ENCODE measurements around the gene PYCARD. TPM values are rescaled to one million over a fixed set of nuclear protein-coding genes. Genes with fewer than 3 reads are reported as not detected.

PYCARD gene
- total and polyA plus RNA-seq, 2 experiments from 2014 or later, result 53.1 to 54.0 TPM

DNA sequence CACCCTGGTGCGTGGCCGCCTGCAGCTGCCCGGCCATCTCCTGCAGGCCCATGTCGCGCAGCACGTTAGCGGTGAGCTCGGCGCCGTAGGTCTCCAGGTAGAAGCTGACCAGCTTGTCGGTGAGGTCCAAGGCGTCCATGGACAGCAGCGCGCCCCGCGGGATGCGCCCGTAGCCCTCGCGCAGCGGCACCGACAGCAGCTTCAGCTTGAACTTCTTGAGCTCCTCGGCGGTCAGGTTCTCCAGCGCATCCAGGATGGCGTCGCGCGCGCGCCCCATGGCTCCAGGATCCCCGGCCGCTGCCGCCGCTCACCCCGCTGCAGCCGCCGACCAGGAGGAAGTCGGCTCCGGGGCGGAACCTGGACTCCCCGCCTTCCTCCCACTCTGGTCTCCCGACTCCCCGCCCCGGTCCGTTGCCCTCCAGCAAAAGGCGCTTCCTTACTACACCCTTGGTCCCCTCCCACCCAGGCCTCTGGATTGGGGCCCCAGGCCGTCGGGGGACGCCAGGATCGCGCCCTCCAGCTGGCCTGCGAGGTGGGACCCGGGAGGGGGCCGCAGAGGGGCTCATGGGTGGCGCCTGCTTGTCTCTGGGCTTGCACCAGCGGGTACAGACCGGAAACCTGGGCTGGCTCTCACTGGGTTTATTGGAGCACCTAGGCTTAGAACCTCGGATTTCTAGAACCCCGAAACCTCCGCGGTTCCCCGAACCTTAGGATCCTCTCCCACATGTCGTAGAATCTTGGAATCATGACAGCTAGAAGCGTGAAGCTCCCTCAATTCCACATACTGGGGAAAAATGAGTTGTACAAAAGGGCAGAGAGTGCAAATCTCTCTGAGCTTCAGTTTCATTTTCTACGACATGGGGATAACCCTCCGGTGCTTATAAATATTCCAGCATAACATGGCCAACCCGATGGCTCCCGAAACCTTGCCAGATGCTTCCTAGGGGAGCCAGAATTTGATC lies at the start of gene PYCARD (continued):
- TF ChIP-seq, protein P1, sequence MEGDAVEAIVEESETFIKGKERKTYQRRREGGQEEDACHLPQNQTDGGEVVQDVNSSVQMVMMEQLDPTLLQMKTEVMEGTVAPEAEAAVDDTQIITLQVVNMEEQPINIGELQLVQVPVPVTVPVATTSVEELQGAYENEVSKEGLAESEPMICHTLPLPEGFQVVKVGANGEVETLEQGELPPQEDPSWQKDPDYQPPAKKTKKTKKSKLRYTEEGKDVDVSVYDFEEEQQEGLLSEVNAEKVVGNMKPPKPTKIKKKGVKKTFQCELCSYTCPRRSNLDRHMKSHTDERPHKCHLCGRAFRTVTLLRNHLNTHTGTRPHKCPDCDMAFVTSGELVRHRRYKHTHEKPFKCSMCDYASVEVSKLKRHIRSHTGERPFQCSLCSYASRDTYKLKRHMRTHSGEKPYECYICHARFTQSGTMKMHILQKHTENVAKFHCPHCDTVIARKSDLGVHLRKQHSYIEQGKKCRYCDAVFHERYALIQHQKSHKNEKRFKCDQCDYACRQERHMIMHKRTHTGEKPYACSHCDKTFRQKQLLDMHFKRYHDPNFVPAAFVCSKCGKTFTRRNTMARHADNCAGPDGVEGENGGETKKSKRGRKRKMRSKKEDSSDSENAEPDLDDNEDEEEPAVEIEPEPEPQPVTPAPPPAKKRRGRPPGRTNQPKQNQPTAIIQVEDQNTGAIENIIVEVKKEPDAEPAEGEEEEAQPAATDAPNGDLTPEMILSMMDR (conservative IDR thresholded peaks at IDR 0.05; ENCODE audit: low read depth in 2 of 2), result no peak

GRCh38 chr16:31251435-31251834 lies 48.9 kb upstream of the PYCARD start:
- Mint-ChIP-seq H3K27me3 (ENCODE audit: insufficient read depth, low read depth, poor library complexity) (peaks cover 9% of the 10 kb centered on the region), H3K27ac (no peak overlapping the region), H3K4me1 (peaks cover 7% of the 10 kb centered on the region; the same call in 2 of the 3 replicates), H3K9me3 (no peaks in the 10 kb centered on the region; the same call in 2 of the 3 replicates), H3K36me3 (ENCODE audit: low read depth) (no peaks in the 10 kb centered on the region), H3K4me3 (no peak overlapping the region)
- Histone ChIP-seq H3K27ac (ENCODE audit: low read depth) (no peak overlapping the region), H4K20me1 (replicated peaks; ENCODE audit: insufficient read depth) (no peaks in the 10 kb centered on the region), H3K36me3 (ENCODE audit: insufficient read depth) (no peaks in the 10 kb centered on the region), H2AFZ (no peak overlapping the region), H3K4me2 (no peak overlapping the region), H3K4me3 (no peak overlapping the region), H3K9me2 (ENCODE audit: insufficient read depth) (no peaks in the 10 kb centered on the region), H3K79me2 (replicated peaks; ENCODE audit: insufficient read depth) (no peaks in the 10 kb centered on the region), H3K4me1 (ENCODE audit: insufficient read depth) (peaks cover 6% of the 10 kb centered on the region), H3K27me3 (ENCODE audit: insufficient read depth) (no peaks in the 10 kb centered on the region), H3F3A (replicated peaks; ENCODE audit: low read depth) (no peaks in the 10 kb centered on the region; the same call in 1 of the 2 replicates)
- no peak for DNase-seq (ENCODE audit: low spot score)
- ATAC-seq, result no peak
- TF ChIP-seq ETS1 (IDR thresholded peaks at IDR 0.05) (no peak), NANOG (IDR thresholded peaks at IDR 0.05; ENCODE audit: borderline replicate concordance) (no peak), ZNF331 (CRISPR knock-in tag; IDR thresholded peaks at IDR 0.05; ENCODE audit: low read depth) (no peak), CREB1 (CRISPR knock-in tag; IDR thresholded peaks at IDR 0.05; ENCODE audit: low read depth) (no peak)
- TF ChIP-seq, protein P2, sequence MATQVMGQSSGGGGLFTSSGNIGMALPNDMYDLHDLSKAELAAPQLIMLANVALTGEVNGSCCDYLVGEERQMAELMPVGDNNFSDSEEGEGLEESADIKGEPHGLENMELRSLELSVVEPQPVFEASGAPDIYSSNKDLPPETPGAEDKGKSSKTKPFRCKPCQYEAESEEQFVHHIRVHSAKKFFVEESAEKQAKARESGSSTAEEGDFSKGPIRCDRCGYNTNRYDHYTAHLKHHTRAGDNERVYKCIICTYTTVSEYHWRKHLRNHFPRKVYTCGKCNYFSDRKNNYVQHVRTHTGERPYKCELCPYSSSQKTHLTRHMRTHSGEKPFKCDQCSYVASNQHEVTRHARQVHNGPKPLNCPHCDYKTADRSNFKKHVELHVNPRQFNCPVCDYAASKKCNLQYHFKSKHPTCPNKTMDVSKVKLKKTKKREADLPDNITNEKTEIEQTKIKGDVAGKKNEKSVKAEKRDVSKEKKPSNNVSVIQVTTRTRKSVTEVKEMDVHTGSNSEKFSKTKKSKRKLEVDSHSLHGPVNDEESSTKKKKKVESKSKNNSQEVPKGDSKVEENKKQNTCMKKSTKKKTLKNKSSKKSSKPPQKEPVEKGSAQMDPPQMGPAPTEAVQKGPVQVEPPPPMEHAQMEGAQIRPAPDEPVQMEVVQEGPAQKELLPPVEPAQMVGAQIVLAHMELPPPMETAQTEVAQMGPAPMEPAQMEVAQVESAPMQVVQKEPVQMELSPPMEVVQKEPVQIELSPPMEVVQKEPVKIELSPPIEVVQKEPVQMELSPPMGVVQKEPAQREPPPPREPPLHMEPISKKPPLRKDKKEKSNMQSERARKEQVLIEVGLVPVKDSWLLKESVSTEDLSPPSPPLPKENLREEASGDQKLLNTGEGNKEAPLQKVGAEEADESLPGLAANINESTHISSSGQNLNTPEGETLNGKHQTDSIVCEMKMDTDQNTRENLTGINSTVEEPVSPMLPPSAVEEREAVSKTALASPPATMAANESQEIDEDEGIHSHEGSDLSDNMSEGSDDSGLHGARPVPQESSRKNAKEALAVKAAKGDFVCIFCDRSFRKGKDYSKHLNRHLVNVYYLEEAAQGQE (IDR thresholded peaks at IDR 0.05; ENCODE audit: unreplicated experiment), result no peak
- TF ChIP-seq, protein P1 (conservative IDR thresholded peaks at IDR 0.05; ENCODE audit: low read depth in 2 of 2), result no peak

All from GM23338 (cell line).